ENCODE measurements around the gene INPP5K. TPM values are rescaled to one million over a fixed set of nuclear protein-coding genes. Genes with fewer than 3 reads are reported as not detected.

The INPP5K gene
- total RNA-seq, 6 experiments from 2014 or later = 12.7 to 22.6 (median 18.2) TPM

DNA sequence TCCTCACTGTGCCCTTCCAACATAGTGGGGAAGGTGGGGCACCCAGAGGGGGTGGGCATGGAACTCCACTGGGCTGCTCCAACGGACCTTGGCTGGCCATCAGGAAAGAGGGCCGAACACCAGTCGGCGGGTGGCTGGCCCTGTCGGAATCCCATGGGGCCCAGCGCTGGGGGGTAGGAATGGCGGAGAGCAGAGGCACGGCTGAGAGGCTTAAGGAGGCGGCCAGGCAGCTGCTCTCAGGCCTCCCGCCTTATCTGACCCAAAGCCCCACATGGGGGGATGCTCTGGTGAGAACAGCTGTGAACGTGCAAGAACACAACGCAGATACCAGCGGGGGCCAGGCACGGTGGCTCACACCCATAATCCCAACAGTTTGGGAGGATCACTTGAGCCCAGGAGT, 19.5 kb downstream of the INPP5K start:
- intact Hi-C loops (cut with DNase I) = no loop called here
- TF ChIP-seq, protein P1, sequence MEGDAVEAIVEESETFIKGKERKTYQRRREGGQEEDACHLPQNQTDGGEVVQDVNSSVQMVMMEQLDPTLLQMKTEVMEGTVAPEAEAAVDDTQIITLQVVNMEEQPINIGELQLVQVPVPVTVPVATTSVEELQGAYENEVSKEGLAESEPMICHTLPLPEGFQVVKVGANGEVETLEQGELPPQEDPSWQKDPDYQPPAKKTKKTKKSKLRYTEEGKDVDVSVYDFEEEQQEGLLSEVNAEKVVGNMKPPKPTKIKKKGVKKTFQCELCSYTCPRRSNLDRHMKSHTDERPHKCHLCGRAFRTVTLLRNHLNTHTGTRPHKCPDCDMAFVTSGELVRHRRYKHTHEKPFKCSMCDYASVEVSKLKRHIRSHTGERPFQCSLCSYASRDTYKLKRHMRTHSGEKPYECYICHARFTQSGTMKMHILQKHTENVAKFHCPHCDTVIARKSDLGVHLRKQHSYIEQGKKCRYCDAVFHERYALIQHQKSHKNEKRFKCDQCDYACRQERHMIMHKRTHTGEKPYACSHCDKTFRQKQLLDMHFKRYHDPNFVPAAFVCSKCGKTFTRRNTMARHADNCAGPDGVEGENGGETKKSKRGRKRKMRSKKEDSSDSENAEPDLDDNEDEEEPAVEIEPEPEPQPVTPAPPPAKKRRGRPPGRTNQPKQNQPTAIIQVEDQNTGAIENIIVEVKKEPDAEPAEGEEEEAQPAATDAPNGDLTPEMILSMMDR (IDR thresholded peaks at IDR 0.05) = no peak
- TF ChIP-seq POLR2A (IDR thresholded peaks at IDR 0.05) = no peak
- Histone ChIP-seq H3K4me3 (no peak overlapping the region), H3K27me3 (no peaks in the 10 kb centered on the region), H3K36me3 (peaks cover 0 to 15% (median 6%) of the 10 kb centered on the region in 4 donors), H3K27ac (no peak overlapping the region), H3K4me1 (no peaks in the 10 kb centered on the region), H3K9me3 (no peaks in the 10 kb centered on the region)
- ATAC-seq (no peak), DNase-seq (no peak)
- WGBS (ENCODE audit: insufficient coverage, low coverage, low lambda C conversion rate, missing lambda C conversion rate) = 87% methylated on average over 6 of the region's 14 CpGs

DNA sequence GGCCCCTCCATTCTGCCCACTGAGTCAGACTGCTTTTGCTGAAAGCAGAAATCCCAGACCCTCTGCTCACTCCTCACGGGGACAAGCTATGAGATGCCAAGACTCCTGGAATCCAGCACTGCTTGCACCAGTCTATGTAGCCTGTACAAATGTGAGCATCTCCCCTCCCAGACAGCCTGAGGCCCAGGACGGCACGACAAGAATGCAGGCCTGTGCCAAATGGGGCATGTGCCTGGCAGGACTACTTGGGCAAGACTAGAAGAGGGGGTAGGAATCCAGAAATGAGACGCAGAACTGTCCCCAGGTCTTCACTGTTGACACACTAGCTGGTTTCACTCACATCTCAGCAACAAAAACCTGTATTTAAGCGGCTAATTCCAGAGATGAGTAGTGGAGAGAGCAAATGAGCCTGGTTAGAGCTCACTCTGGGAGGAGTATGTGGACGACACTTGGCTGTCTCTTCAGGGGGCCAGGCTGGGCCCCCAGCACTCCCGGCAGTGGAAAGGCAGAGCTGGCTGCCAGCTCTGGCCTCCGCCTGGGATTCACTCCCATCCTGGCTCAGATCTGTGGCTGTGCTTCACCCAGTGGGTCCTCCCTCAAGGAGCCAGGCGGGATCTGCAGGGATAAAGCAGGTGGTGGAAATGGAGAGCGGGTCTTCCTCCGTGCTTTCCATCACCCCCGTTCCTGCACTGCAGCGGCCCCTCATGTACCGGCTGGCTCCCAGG, 21.0 kb downstream of the INPP5K start:
- Histone ChIP-seq H3K36me3 (peaks cover 0 to 15% (median 6%) of the 10 kb centered on the region in 4 donors), H3K9me3 (no peaks in the 10 kb centered on the region), H3K4me1 (peaks cover 0 to 2% (median under 1%) of the 10 kb centered on the region in 4 donors), H3K27me3 (no peaks in the 10 kb centered on the region), H3K27ac (no peak overlapping the region), H3K4me3 (no peak overlapping the region)
- intact Hi-C loops (cut with DNase I) = no loop called here
- no peak for ATAC-seq
- no peak for DNase-seq
- TF ChIP-seq, protein P1 (IDR thresholded peaks at IDR 0.05) = no peak
- no peak for TF ChIP-seq POLR2A (IDR thresholded peaks at IDR 0.05)
- 71% methylated on average over 3 of the region's 14 CpGs for WGBS (ENCODE audit: insufficient coverage, low coverage, low lambda C conversion rate, missing lambda C conversion rate)

- ATAC-seq (no peak), DNase-seq (no peak)
- H3K4me1 ChIP-seq = peaks cover 0 to 8% (median 4%) of the 10 kb centered on the region in 4 donors
- H3K27ac ChIP-seq = no peak overlapping the region
- H3K9me3 ChIP-seq = no peaks in the 10 kb centered on the region
- intact Hi-C loops (cut with DNase I) = no loop called here
- no peak overlapping the region for H3K4me3 ChIP-seq
- H3K27me3 ChIP-seq = no peaks in the 10 kb centered on the region
- TF ChIP-seq, protein P1 (IDR thresholded peaks at IDR 0.05) = no peak
- TF ChIP-seq POLR2A (IDR thresholded peaks at IDR 0.05) = no peak
- H3K36me3 ChIP-seq = peaks cover 0 to 15% (median 6%) of the 10 kb centered on the region in 4 donors
- WGBS (ENCODE audit: insufficient coverage, low coverage, low lambda C conversion rate, missing lambda C conversion rate) = no CpG with 5 or more reads among the region's 11 CpGs
Observed at GRCh38 chr17:1494736-1495253, 21.6 kb downstream of the INPP5K start.

DNA sequence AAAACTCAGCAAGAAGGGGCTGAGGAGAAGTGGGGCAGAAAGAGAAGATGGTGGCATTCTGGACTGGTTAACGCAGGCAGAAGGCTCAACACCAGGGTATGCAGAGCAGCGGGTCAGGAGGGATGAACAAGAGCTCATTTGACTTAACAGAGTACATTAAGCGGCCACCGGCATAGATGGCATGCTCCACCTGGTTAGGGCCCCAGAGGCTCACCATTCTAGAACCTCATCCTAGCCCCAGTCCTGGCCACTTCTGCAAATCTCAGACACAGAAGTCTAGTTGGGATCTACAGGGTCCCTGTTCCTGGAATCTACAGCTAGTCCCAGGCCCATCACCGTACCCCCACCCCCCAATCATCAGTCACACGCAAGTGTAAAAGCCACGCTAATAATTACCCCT, 22.2 kb downstream of the INPP5K start:
- H3K4me3 ChIP-seq = no peak overlapping the region
- DNase-seq = no peak
- H3K4me1 ChIP-seq = peaks cover 0 to 13% (median 7%) of the 10 kb centered on the region in 4 donors
- no peaks in the 10 kb centered on the region for H3K27me3 ChIP-seq
- no peaks in the 10 kb centered on the region for H3K9me3 ChIP-seq
- TF ChIP-seq, protein P1 (IDR thresholded peaks at IDR 0.05) = no peak
- no peak for TF ChIP-seq POLR2A (IDR thresholded peaks at IDR 0.05)
- intact Hi-C loops (cut with DNase I) = no loop called here
- H3K36me3 ChIP-seq = peaks cover 0 to 15% (median 6%) of the 10 kb centered on the region in 4 donors
- ATAC-seq = no peak
- H3K27ac ChIP-seq = no peak overlapping the region
- 100% methylated on average over 1 of the region's 7 CpGs for WGBS (ENCODE audit: insufficient coverage, low coverage, low lambda C conversion rate, missing lambda C conversion rate)

All from right lobe of liver (tissue), 6 donors.